ENCODE results near the gene TMEM221. TPM values are rescaled to one million over a fixed set of nuclear protein-coding genes. Genes with fewer than 3 reads are reported as not detected.

The TMEM221 gene
- total RNA-seq, result 1 to 10 TPM in 1 of 4 donors, under 1 TPM in 2, not detected in 1; 0.39 to 1.2 (median 0.68) TPM

DNA sequence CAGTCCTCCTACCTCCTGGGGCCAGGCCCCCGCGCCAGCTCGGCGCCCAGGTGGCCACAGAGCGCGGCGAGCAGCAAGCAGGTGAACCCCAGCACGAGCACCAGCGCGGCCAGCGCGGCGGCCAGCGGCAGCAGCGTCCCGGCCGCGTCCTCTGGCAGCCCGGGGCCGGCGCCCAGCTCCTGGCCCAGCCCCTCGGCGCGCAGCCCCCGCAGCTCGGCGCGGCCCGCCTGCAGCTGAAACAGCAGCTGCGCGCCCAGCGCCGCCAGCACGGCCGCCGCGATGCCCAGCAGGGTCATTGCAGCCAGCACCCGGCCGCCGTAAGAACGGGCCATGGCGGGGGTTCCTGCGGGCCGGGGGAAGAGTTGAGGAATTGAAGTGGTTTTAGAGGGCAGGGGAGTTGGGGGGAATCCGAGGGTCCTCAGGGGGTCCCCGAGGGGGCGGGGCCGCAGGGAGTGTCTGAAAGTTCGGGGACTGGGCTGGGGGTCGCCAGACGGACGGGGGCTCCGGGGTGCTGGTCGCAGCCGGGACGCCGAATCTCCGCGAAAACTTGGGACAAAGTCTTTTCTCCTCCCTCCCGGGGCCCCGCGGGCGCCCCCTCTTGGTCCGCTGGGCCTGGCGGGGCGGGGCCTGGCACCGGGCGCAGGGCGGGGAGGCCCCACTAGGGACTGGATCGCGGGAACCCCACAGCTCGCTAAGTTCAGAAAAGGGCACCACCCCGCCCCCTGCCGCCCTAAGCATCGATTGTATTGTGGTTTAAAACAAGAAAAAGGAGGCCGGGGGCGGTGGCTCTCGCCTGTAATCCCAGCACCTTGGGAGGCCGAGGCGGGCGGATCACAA lies at the start of gene TMEM221:
Gene TMEM221, minus strand, starts transcription at position 538 of the 837 bp plus-strand sequence. Its CDS starts 206 bp downstream, at position 332.
- Histone ChIP-seq H3K27me3 (peaks cover 3% of the 10 kb centered on the region), H3K4me1 (peaks cover 15% of the 10 kb centered on the region), H3K9me3 (no peaks in the 10 kb centered on the region), H3K36me3 (no peaks in the 10 kb centered on the region), H3K27ac (no peak within 1 kb of the TSS), H3K4me3 (peak within 1 kb of the TSS; percentile 51)
- DNase-seq (ENCODE audit: low spot score in 2 of 2), result no peak
- WGBS, result 4% methylated on average over 25 of the region's 81 CpGs
- TF ChIP-seq, protein P1, sequence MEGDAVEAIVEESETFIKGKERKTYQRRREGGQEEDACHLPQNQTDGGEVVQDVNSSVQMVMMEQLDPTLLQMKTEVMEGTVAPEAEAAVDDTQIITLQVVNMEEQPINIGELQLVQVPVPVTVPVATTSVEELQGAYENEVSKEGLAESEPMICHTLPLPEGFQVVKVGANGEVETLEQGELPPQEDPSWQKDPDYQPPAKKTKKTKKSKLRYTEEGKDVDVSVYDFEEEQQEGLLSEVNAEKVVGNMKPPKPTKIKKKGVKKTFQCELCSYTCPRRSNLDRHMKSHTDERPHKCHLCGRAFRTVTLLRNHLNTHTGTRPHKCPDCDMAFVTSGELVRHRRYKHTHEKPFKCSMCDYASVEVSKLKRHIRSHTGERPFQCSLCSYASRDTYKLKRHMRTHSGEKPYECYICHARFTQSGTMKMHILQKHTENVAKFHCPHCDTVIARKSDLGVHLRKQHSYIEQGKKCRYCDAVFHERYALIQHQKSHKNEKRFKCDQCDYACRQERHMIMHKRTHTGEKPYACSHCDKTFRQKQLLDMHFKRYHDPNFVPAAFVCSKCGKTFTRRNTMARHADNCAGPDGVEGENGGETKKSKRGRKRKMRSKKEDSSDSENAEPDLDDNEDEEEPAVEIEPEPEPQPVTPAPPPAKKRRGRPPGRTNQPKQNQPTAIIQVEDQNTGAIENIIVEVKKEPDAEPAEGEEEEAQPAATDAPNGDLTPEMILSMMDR (IDR thresholded peaks at IDR 0.05), result peak in 1 of 2 donors; percentile 65
- TF ChIP-seq EP300 (IDR thresholded peaks at IDR 0.05), result no peak
- TF ChIP-seq POLR2A (IDR thresholded peaks at IDR 0.05), result no peak

DNA sequence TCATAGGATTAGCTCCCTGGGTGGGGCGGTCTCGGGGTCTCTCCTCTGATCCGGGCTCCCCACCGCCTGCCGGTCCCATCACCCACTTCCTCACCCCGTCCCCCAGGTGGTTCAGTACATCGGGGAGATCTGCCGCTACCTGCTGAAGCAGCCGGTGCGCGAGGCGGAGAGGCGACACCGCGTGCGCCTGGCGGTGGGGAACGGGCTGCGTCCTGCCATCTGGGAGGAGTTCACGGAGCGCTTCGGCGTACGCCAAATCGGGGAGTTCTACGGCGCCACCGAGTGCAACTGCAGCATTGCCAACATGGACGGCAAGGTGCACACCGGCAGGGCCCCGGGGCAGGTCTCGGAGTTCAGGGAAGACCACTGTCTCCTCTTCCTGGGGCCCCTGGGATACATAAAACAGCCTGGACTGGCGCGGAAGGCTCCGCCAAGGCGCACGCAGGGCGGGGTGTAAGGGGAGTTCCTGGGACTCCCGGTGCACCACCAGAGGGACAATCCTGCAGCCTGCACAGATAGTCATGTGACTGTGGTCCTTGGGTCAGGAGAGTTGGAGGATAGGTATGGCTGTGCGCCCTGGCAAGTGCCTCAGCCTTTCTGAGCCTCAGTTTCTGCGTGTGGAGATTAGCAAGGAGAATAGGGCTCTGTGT lies 48.8 kb upstream of the TMEM221 start:
- TF ChIP-seq POLR2AphosphoS5 (IDR thresholded peaks at IDR 0.05) (no peak), EP300 (IDR thresholded peaks at IDR 0.05) (no peak), POLR2A (IDR thresholded peaks at IDR 0.05) (no peak)
- TF ChIP-seq, protein P1 (IDR thresholded peaks at IDR 0.05), result no peak
- H3K27me3 ChIP-seq, result no peaks in the 10 kb centered on the region
- DNase-seq (ENCODE audit: low spot score in 2 of 2), result no peak
- peaks cover 17% of the 10 kb centered on the region for H3K4me1 ChIP-seq
- no peaks in the 10 kb centered on the region for H3K9me3 ChIP-seq
- H3K27ac ChIP-seq, result no peak overlapping the region
- WGBS, result 76% methylated on average over 38 of the region's 41 CpGs
- H3K36me3 ChIP-seq, result peaks cover 25% of the 10 kb centered on the region
- no peak overlapping the region for H3K4me3 ChIP-seq

DNA sequence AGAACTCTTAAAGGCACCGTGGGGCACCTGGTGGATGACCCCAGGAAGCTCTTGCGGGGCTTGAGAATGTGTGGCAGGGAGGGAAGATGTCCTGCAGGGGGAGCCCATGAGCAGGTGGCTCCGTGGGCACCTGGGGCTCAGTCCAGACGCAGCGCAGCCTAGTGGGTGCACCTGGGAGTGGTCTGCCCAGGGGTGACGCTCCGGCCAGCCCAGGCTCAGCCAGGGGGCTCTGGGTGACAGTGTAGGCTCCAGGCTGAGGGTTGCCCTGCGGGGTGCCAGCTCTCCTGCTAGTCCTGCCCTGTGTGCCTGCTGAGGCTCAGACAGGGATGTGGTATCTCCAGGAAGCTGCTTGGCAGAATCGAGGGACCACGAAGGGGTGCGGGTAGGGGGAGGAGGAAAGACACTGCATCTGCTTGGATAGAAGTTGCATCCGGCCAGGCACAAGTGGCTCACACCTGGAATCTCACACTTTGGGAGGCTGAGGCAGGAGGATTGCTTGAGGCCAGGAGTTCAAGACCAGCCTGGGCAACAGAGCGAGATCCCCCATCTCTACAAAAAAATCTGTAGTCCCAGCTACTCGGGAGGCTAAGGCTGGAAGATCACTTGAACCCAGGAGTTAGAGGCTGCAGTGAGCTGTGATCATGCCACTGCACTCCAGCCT lies 48.0 kb upstream of the TMEM221 start:
- DNase-seq (ENCODE audit: low spot score in 2 of 2), result peak in 1 of 2 donors; percentile 85
- 56% methylated on average over 7 of the region's 14 CpGs for WGBS

DNA sequence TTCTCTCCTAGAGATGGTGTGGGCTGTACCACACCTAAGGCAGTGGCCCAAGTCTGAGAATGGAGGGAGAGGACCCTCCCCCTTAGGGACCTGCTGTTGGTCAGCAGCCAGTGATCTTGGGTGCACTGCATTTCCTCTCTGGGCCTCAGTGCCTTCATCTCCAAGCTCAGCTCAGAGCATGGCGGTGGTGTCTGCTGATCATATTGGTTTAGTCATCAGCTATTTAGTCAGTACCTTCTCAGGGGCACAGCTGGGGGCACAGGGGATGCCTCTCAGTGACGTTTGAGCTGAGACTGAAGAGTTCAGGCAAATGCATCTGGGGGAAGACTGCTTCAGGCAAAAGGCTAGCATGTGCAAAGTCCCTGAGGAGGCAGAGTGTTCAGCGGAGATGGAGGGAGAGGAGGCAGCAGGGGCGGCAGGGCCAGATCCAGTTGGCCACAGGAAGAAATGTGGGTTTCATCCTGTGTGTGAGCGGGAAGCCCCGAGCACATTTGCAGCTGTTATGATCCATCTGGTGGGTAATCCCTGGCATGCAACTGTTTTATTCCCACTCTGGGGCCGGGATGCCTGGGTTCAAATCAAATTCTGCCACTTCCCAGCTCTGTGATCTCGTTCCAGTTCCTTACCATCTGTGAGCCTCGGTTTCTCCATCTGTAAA lies 47.3 kb upstream of the TMEM221 start:
- H3K4me3 ChIP-seq, result no peak overlapping the region
- TF ChIP-seq POLR2A (IDR thresholded peaks at IDR 0.05) (no peak), EP300 (IDR thresholded peaks at IDR 0.05) (no peak), POLR2AphosphoS5 (IDR thresholded peaks at IDR 0.05) (no peak)
- TF ChIP-seq, protein P1 (IDR thresholded peaks at IDR 0.05), result no peak
- 60% methylated on average over 8 of the region's 9 CpGs for WGBS
- no peaks in the 10 kb centered on the region for H3K9me3 ChIP-seq
- no peak for DNase-seq (ENCODE audit: low spot score in 2 of 2)
- no peaks in the 10 kb centered on the region for H3K27me3 ChIP-seq
- no peak overlapping the region for H3K27ac ChIP-seq
- H3K4me1 ChIP-seq, result peaks cover 23% of the 10 kb centered on the region
- H3K36me3 ChIP-seq, result peaks cover 17% of the 10 kb centered on the region

More for the DNA sequence above, 48.0 kb upstream of the TMEM221 start:
- no peak for TF ChIP-seq POLR2A (IDR thresholded peaks at IDR 0.05)
- TF ChIP-seq, protein P1 (IDR thresholded peaks at IDR 0.05), result peak; percentile 75 to 93
- H3K4me3 ChIP-seq, result no peak overlapping the region
- peaks cover 19% of the 10 kb centered on the region for H3K4me1 ChIP-seq
- no peak overlapping the region for H3K27ac ChIP-seq
- H3K36me3 ChIP-seq, result peaks cover 24% of the 10 kb centered on the region
- H3K9me3 ChIP-seq, result no peaks in the 10 kb centered on the region
- no peaks in the 10 kb centered on the region for H3K27me3 ChIP-seq

Data from suprapubic skin (tissue), 4 donors.